ENCODE data around the gene TEX22. TPM values are rescaled to one million over a fixed set of nuclear protein-coding genes. Genes with fewer than 3 reads are reported as not detected.

TEX22 gene
- total RNA-seq, 1 experiment from 2014 or later, result 0.63 TPM

DNA sequence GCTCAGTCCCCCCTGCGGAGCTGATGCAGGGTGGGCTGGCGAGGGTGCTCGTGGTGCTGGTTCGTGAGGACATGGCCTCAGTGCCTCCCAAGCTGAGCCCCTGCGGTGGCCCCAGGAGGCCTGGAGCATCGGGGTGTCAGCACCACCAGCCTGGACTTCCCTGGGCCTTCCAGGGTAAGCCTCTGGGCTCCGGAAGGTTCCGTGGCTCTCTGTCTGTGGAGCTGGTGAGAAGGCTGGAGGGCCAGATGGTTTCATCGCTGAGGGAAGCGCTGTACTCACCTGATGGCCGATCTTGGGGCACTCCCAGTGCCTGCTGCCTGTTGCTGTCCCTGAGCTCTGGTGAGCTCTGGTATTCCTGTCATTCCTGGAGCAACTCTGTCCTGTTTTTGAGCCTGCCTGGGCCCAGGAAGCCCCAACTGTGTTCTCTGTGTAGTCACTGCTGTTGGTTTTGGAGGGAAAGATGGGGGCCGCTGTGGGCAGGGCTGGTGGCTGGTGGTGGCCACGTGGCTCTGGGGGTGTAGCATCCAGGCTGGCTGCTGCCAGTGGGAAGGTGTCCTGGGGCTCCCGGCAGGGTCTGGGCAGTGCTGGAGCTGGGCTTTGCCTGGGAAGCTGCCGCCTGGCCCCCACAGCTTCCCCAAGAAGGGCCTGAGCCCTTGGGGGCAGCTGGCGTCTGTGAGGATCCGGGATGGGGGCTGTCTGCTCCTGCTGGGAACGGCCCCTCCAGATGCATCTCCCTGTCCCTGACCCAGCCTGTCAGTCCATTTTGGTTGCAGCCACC, 39.6 kb downstream of the TEX22 start:
- no peak for DNase-seq
- no peak overlapping the region for H3K4me3 ChIP-seq
- no peaks in the 10 kb centered on the region for H3K27me3 ChIP-seq
- H3K36me3 ChIP-seq, result peaks cover 5% of the 10 kb centered on the region
- H3K9me3 ChIP-seq, result no peaks in the 10 kb centered on the region

DNA sequence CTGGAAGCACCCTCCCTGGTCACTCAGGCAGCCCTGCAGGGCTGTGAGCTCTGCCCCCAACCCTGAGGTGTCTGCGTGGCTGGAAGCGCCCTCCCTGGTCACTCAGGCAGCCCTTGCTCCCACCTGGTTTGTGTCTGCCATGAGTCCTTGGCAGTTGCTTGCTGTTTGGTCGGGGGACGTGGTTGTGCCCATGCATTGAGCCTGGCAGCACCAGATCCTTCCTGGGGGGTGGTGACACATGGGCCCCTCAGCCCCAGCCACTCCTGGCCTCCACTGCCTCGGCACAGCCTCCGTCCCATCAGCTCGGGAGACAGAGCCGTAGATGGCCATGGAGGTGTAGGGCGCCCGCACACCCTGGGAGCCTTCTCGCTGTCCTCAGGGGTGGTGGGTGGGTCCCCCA, 40.8 kb downstream of the TEX22 start:
- no peak for DNase-seq
- H3K36me3 ChIP-seq, result peaks cover 5% of the 10 kb centered on the region
- H3K9me3 ChIP-seq, result no peaks in the 10 kb centered on the region
- no peaks in the 10 kb centered on the region for H3K27me3 ChIP-seq
- H3K4me3 ChIP-seq, result no peak overlapping the region

DNA sequence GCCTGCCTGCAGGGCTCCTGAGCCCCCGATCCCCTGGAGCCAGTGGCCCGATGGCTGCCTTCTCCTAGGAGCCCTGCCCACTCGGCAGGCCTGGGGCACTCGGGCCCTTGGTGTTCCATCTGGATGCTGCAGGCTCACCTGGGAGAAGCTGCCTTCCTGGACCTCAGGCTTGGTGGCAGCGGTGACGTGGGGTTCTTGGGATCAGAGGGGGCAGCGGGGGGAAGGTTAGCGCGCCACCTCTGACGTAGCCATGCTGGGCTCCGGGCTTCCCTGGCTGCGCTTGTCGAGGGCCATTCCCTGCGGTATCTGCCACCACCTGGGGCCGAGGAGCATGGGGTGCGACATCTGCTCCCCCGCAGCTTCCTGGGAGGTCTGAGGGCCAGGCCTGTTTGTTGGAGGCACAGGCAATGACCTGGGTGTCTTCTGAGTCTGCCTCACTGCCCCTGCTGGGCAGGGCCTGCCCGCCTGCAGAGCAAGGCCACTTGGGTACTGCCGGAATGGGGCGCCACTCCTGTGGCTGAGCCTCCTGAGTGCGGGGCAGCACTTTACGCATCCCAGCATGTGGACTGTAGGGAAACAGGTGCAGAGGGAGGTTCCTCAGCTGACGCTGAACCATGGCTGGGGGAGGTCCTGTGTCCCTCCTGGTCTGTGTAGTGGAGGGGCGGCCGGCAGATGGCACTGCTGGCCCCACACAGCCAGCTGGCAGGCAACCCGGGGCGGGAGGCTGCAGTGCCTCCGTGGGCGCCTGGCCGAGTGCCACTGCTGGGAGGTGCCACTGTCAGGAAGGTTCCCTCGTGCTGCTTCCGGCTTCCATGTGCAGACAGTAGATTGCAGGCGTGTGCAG, 41.6 kb downstream of the TEX22 start:
- peaks cover 5% of the 10 kb centered on the region for H3K36me3 ChIP-seq
- no peaks in the 10 kb centered on the region for H3K9me3 ChIP-seq
- H3K27me3 ChIP-seq, result no peaks in the 10 kb centered on the region
- DNase-seq, result peak; percentile 25
- H3K4me3 ChIP-seq, result no peak overlapping the region

DNA sequence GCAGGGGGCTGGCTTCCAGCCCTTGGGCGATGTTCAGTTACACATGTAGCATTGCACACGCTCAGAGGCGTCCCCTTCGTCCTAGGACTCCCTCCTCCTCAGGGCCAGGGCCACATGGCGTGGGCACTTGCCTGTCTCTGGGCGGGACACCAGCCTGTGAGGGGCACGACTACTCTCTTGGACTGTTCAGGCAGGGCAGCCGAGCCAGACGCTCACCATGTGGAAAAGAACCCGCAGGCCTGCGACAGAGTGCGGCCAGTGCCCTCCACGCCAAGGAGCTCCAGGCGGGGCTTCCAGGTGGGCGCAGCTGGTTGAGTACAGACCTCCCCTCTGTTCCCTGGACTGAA, 42.2 kb downstream of the TEX22 start:
- no peaks in the 10 kb centered on the region for H3K27me3 ChIP-seq
- peaks cover 5% of the 10 kb centered on the region for H3K36me3 ChIP-seq
- H3K4me3 ChIP-seq, result no peak overlapping the region
- DNase-seq, result no peak
- no peaks in the 10 kb centered on the region for H3K9me3 ChIP-seq

DNA sequence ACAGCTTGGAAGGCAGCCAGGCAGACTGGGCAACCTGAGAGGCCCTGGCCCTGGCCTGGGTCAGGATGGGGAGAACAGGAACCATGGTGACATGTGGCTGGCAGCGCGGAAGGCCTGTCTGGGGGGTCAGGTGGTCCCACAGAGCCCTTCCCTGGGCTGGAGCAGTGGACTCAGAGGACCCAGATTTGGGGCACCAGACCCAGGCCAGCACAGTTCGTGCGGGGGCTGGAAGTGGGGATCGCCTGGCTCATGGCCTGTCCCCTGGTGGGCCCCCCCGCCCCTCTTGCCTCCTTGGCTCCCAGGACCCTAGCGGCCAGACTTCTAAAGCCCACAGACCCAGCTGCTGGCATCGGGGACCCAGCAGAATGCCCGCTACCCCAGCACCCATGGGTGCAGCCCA, 42.7 kb downstream of the TEX22 start:
- no peaks in the 10 kb centered on the region for H3K9me3 ChIP-seq
- no peak overlapping the region for H3K4me3 ChIP-seq
- peaks cover 5% of the 10 kb centered on the region for H3K36me3 ChIP-seq
- DNase-seq, result no peak
- H3K27me3 ChIP-seq, result no peaks in the 10 kb centered on the region

DNA sequence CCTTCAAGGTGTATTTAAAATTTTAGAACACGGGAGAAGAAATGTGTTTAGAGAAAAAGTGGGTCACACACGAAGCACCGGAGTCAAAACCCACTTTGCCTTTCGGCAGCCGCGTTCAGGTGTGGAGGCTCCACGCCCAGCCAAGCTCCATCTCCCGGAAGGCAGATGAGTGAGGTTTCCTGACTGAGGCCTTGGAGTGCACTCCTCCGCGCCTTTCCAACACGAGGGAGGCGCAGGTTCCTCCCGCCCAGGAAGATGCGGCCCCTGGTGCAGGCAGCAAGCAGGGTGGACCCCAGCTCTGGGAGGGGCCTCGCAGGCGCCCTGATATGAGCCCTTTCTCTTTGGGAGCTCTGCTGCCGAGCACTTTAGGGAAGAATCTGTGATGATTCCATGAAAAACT, 43.8 kb downstream of the TEX22 start:
- no peak overlapping the region for H3K4me3 ChIP-seq
- DNase-seq, result no peak
- H3K27me3 ChIP-seq, result no peaks in the 10 kb centered on the region
- H3K36me3 ChIP-seq, result peaks cover 5% of the 10 kb centered on the region
- no peaks in the 10 kb centered on the region for H3K9me3 ChIP-seq

GRCh38 chr14:105442834-105443233, 44.5 kb downstream of the TEX22 start:
- Histone ChIP-seq H3K27me3 (no peaks in the 10 kb centered on the region), H3K4me3 (no peak overlapping the region), H3K36me3 (peaks cover 5% of the 10 kb centered on the region), H3K9me3 (no peaks in the 10 kb centered on the region)
- no peak for DNase-seq

- H3K4me3 ChIP-seq, result no peak overlapping the region
These were observed 46.5 kb downstream of the TEX22 start for GRCh38 chr14:105444859-105445258.

DNA sequence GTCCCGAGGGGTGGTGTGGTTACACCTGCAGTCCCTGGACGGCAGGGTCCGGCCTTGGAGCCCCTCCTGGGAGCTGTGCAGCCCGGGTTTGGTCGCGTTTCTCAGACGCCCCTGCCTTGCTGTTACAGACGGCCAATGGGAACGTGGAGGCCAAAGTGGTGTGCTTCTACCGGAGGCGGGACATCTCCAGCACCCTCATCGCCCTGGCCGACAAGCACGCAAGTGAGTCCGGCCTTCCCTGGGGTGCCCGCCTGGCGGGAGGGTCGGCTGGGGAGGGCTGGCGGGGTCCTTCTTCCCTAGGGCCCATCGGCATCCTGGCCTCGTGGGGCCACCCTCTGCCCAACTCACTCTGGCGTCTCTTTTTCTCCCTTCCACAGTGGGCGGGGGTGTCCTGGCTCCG, 47.0 kb downstream of the TEX22 start:
- DNase-seq, result no peak
- Histone ChIP-seq H3K36me3 (peaks cover 5% of the 10 kb centered on the region), H3K27me3 (no peaks in the 10 kb centered on the region), H3K9me3 (no peaks in the 10 kb centered on the region), H3K4me3 (no peak overlapping the region)

More at GRCh38 chr14:105444859-105445258, 46.5 kb downstream of the TEX22 start:
- Histone ChIP-seq H3K27me3 (no peaks in the 10 kb centered on the region), H3K36me3 (peaks cover 5% of the 10 kb centered on the region), H3K9me3 (no peaks in the 10 kb centered on the region)
- DNase-seq, result no peak

GRCh38 chr14:105445901-105446845, 47.8 kb downstream of the TEX22 start:
- DNase-seq, result no peak
- Histone ChIP-seq H3K9me3 (no peaks in the 10 kb centered on the region), H3K36me3 (peaks cover 3% of the 10 kb centered on the region; the same call in 1 of the 2 replicates), H3K27me3 (no peaks in the 10 kb centered on the region), H3K4me3 (no peak overlapping the region)

- H3K36me3 ChIP-seq, result peaks cover under 1% of the 10 kb centered on the region
These were observed 48.6 kb downstream of the TEX22 start for GRCh38 chr14:105446971-105447370.

DNA sequence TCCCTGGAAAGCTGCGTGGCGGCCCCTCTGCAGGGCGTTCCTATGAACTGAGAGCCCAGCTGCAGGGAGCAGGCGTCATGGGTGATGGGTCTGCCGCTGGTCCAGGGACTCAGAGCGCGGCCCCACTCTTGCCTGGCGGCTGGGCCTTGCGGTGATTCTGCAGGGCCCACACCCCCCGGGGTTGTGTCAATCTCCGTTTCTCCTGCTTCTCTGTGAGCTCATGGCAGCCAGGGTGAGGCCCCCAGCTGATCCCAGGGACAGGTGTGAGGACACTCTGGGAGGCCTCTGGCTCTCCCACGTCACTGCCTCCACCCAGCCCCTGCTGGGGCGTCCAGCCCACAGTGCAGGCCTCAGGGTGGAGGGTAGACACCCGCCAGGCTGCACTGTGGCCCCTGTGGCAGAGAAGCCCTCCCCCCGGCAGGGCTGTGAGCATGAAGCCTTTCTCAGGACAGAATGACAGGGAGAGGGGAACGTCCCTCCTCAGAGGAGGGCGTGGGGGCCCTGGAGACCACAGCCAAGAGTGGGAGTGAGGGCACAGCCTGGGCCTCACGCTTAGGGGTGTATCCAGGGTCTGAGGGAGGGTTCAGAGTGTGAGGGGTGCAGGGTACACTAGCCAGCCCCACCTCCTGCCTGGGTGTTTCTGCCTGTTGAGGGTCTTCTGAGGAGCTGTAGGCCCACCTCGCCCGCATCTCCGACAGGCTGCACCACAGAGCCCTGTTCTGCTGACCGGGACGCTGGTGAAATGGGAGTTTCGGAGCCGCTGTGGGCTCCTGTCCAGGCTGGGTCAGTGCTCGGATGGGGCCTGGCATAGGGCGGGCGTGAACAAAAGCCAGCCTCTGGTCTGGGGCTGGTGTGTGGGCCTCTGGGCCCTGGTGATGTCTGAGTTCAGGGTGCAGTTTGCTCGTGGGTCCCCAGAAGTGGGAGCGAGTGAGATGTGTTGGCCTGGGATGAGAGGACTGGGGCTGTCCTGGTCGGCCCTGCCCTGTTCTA, 49.6 kb downstream of the TEX22 start:
- no peaks in the 10 kb centered on the region for H3K9me3 ChIP-seq
- H3K27me3 ChIP-seq, result no peaks in the 10 kb centered on the region
- DNase-seq, result no peak
- no peak overlapping the region for H3K4me3 ChIP-seq
- H3K36me3 ChIP-seq, result peaks cover 6% of the 10 kb centered on the region

More at GRCh38 chr14:105446971-105447370, 48.6 kb downstream of the TEX22 start:
- Histone ChIP-seq H3K27me3 (no peaks in the 10 kb centered on the region), H3K4me3 (no peak overlapping the region), H3K9me3 (no peaks in the 10 kb centered on the region)
- DNase-seq, result no peak

DNA sequence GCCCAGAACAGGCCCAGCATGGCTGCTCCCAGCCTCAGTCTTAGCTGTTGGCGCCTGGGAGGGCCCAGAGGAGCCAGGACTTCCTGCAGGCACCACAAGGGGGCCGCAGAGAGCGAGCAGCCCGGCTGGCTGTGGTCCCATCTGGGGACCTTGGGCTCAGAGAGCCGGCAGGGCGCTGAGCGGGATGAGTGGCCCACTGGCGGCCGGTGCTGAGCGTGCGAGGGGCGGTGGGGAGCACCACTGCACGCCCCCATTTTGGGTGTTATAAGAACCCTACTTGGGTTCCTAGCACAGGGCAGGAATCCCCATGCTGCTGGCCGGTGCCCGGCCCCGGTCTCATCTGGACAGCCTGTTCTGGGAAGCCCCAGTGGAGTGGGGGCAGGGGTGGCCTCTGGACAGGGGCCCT, 50.4 kb downstream of the TEX22 start:
- H3K4me3 ChIP-seq, result no peak overlapping the region
- peaks cover 6% of the 10 kb centered on the region for H3K36me3 ChIP-seq
- DNase-seq, result peak; percentile 23

DNA sequence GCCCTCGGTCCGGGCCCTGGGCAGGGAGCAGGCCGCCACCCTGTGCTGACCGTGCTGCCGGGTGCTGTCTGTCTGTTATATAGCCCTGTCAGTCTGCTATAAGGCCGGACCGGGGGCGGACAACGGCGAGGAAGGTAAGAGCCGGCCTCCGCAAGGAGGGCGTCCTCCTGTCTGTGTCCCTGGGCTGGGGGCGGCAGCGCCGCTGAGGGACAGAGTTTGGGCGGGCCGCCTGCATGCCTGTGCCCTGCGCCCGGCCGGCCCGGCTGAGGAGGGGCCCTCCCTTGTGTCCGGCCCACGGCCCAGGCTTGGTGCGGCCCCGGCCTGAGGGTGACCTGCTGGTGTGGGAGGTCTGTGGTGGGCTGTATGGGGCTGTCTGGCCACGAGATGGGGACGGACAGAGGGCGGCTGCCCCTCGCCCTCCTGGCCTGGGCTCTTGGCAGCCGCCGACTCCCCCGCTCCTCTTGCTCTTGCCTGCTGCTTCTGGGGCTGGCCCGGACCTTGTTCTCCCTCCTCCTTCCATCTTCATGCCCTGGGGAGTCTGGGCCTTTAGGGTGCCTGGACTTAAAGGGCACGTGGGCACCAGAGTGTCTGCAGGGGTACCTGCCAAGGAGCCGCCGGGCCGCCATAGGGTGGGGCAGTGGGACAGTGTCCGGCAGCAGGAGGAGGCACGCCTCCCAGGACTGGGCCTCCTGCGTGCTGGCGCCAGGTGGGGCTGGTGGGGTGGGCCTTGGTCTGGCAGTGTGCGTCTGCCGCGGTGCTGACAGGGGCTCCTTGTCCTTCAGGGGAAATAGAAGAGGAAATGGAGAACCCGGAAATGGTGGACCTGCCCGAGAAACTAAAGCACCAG, 51.2 kb downstream of the TEX22 start:
- Histone ChIP-seq H3K4me3 (no peak overlapping the region), H3K36me3 (peaks cover 6% of the 10 kb centered on the region), H3K9me3 (no peaks in the 10 kb centered on the region), H3K27me3 (no peaks in the 10 kb centered on the region)
- no peak for DNase-seq

More for the DNA sequence above, 50.4 kb downstream of the TEX22 start:
- no peaks in the 10 kb centered on the region for H3K27me3 ChIP-seq
- H3K9me3 ChIP-seq, result no peaks in the 10 kb centered on the region

GRCh38 chr14:105450123-105450505, 51.8 kb downstream of the TEX22 start:
- H3K4me3 ChIP-seq, result no peak overlapping the region
- peaks cover 6% of the 10 kb centered on the region for H3K36me3 ChIP-seq
- H3K9me3 ChIP-seq, result no peaks in the 10 kb centered on the region
- no peaks in the 10 kb centered on the region for H3K27me3 ChIP-seq
- DNase-seq, result no peak
